Karpas-422 (cell line): ENCODE data around the gene STAP2. TPM values are rescaled to one million over a fixed set of nuclear protein-coding genes. Genes with fewer than 3 reads are reported as not detected.
A peak's percentile ranks its signal among the peaks of the same experiment; 100 is the strongest.

Experiments used
- DNase-seq: peaks from one replicate; pipeline ENCODE4 v3.0.0-alpha.2; 2015
- H2AFZ ChIP-seq: fragments of 200-600 bp; sonication (generic); 2 replicates; pipeline ENCODE4 v1.6.1; 2014; ENCODE audit warnings: antibody characterized with exemption, low read length, mixed read lengths
- H3K27ac ChIP-seq: fragments of 200-600 bp; sonication (generic); 2 replicates; pipeline ENCODE4 v1.5.1; 2014; ENCODE audit warnings: mild to moderate bottlenecking, low read length, moderate library complexity
- H3K27me3 ChIP-seq: fragments of 200-600 bp; sonication (generic); 2 replicates; pipeline ENCODE4 v1.6.1; 2014; ENCODE audit warnings: low read length, mixed read lengths
- H3K36me3 ChIP-seq: fragments of 200-600 bp; sonication (generic); 2 replicates; pipeline ENCODE4 v1.6.1; 2014; ENCODE audit warnings: low read length, mixed read lengths; ENCODE audit not compliant: insufficient read depth
- H3K4me1 ChIP-seq: fragments of 200-600 bp; sonication (generic); 2 replicates; pipeline ENCODE4 v1.6.1; 2014; ENCODE audit warnings: mild to moderate bottlenecking, low read length, mixed read lengths
- H3K4me2 ChIP-seq: fragments of 200-600 bp; sonication (generic); 2 replicates; pipeline ENCODE4 v1.6.1; 2014; ENCODE audit warnings: low read length, low read depth, mild to moderate bottlenecking; ENCODE audit not compliant: poor library complexity, severe bottlenecking
- H3K4me3 ChIP-seq: fragments of 200-600 bp; sonication (generic); 2 replicates; pipeline ENCODE4 v1.5.1; 2014; ENCODE audit warnings: mild to moderate bottlenecking, antibody characterized with exemption, low read length, mixed read lengths
- H3K79me2 ChIP-seq: fragments of 200-600 bp; sonication (generic); 2 replicates; pipeline ENCODE4 v1.6.1; 2014; ENCODE audit warnings: mild to moderate bottlenecking, low read length, mixed read lengths
- H3K9ac ChIP-seq: fragments of 200-600 bp; sonication (generic); 2 replicates; pipeline ENCODE4 v1.6.0; 2014; ENCODE audit warnings: low read length
- H3K9me2 ChIP-seq: fragments of 200-600 bp; sonication (generic), shearing (Covaris generic); replicated peaks from 2 replicates; pipeline ENCODE4 v1.6.0; 2014; ENCODE audit warnings: mild to moderate bottlenecking, low read length, moderate library complexity; ENCODE audit not compliant: insufficient read depth
- H3K9me3 ChIP-seq: fragments of 300-700, 200-600 bp; sonication (generic); 2 replicates; pipeline ENCODE4 v1.6.1; 2014; ENCODE audit warnings: low read length, mixed read lengths
- H4K20me1 ChIP-seq: fragments of 200-600 bp; sonication (generic); 2 replicates; pipeline ENCODE4 v1.6.1; 2014; ENCODE audit warnings: mild to moderate bottlenecking, antibody characterized with exemption, low read length, low read depth; ENCODE audit not compliant: insufficient read depth
- total RNA-seq: library from RNA; depleted of rRNA; stranded (reverse); fragments of >200 nt; shearing (Covaris generic); gene quantifications from 2 replicates; pipeline ENCODE4 v1.2.3, GENCODE V29; 2014; ENCODE audit warnings: low replicate concordance

Gene STAP2
- total RNA-seq, 1 experiment from 2014 or later: 0.86 TPM

- Histone ChIP-seq H3K9ac (no peak overlapping the region), H3K79me2 (peaks cover 30% of the 10 kb centered on the region), H3K4me3 (no peak overlapping the region), H4K20me1 (no peaks in the 10 kb centered on the region), H2AFZ (no peak overlapping the region), H3K36me3 (no peaks in the 10 kb centered on the region), H3K9me2 (no peaks in the 10 kb centered on the region), H3K4me2 (no peak overlapping the region), H3K4me1 (peaks cover 45% of the 10 kb centered on the region), H3K27ac (no peak overlapping the region), H3K27me3 (no peaks in the 10 kb centered on the region), H3K9me3 (no peaks in the 10 kb centered on the region)
- no peak for DNase-seq
Observed at GRCh38 chr19:4367336-4367723, 28.7 kb upstream of the STAP2 start.

- H3K27ac ChIP-seq: no peak overlapping the region
- peaks cover 26% of the 10 kb centered on the region for H3K79me2 ChIP-seq
- no peaks in the 10 kb centered on the region for H3K27me3 ChIP-seq
- no peaks in the 10 kb centered on the region for H3K9me2 ChIP-seq
- no peaks in the 10 kb centered on the region for H3K36me3 ChIP-seq
- H3K9ac ChIP-seq: no peak overlapping the region
- no peaks in the 10 kb centered on the region for H3K9me3 ChIP-seq
- H3K4me1 ChIP-seq: peaks cover 40% of the 10 kb centered on the region
- no peak overlapping the region for H3K4me2 ChIP-seq
- H3K4me3 ChIP-seq: no peak overlapping the region
- H2AFZ ChIP-seq: no peak overlapping the region
- DNase-seq: no peak
- H4K20me1 ChIP-seq: no peaks in the 10 kb centered on the region
Observed at GRCh38 chr19:4366666-4367335, 28.2 kb upstream of the STAP2 start.

DNA sequence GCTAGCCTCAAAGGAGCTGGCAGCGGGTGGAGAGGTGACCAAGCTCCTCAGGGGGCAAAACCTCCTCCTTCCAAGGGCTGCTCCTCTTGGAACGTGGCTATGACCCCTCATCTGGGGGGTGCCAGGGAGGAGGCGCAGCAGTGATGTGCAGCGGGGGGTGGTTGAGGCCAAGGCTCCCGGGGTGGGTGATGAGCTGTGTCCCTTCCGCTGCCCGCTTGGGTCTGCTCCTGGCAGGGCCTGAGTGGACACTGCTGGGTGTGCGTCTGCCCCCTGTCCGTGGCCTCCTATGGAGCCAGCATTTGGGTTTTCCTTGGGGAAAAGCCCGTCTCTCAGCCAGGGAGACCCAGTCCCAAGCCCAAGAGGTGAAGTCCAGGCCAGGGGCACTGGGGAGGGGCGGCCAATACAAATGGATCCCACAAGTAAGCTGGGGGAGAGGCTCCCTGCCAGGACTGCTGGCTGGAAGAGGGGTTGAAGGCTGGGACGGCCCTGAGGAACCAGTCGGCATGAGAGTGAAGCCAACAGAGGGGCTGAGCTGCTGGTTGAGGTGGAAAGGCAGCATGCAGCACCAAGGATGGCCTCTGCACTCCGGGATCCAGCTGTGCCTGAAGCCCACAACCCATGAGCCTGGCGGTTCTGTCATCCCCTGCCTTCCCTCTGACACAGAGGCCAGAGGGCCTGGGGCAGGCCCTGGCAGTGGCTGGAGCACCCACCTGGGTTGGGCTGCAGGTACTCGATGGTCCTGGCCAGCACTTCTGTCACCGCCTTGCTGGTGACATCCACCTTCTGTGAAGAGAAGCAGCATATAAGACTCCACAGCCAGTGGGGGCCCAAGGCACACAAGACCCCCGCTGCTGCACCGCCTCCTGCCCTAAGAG, 27.4 kb upstream of the STAP2 start:
- Histone ChIP-seq H2AFZ (no peak overlapping the region), H3K27ac (no peak overlapping the region), H3K36me3 (no peaks in the 10 kb centered on the region), H3K4me3 (no peak overlapping the region), H3K4me2 (no peak overlapping the region), H3K79me2 (peaks cover 18% of the 10 kb centered on the region), H4K20me1 (no peaks in the 10 kb centered on the region), H3K4me1 (peaks cover 32% of the 10 kb centered on the region), H3K27me3 (no peaks in the 10 kb centered on the region), H3K9me3 (no peaks in the 10 kb centered on the region), H3K9me2 (no peaks in the 10 kb centered on the region), H3K9ac (no peak overlapping the region)
- DNase-seq: no peak

GRCh38 chr19:4365341-4365740, 26.7 kb upstream of the STAP2 start:
- no peaks in the 10 kb centered on the region for H4K20me1 ChIP-seq
- peaks cover 25% of the 10 kb centered on the region for H3K4me1 ChIP-seq
- peaks cover 12% of the 10 kb centered on the region; the same call in 1 of the 2 replicates for H3K79me2 ChIP-seq
- no peaks in the 10 kb centered on the region for H3K27me3 ChIP-seq
- H3K4me3 ChIP-seq: no peak overlapping the region
- no peaks in the 10 kb centered on the region for H3K9me2 ChIP-seq
- no peak for DNase-seq
- no peak overlapping the region for H3K4me2 ChIP-seq
- H2AFZ ChIP-seq: no peak overlapping the region
- no peaks in the 10 kb centered on the region for H3K9me3 ChIP-seq
- H3K9ac ChIP-seq: no peak overlapping the region
- no peaks in the 10 kb centered on the region for H3K36me3 ChIP-seq
- no peak overlapping the region for H3K27ac ChIP-seq

DNA sequence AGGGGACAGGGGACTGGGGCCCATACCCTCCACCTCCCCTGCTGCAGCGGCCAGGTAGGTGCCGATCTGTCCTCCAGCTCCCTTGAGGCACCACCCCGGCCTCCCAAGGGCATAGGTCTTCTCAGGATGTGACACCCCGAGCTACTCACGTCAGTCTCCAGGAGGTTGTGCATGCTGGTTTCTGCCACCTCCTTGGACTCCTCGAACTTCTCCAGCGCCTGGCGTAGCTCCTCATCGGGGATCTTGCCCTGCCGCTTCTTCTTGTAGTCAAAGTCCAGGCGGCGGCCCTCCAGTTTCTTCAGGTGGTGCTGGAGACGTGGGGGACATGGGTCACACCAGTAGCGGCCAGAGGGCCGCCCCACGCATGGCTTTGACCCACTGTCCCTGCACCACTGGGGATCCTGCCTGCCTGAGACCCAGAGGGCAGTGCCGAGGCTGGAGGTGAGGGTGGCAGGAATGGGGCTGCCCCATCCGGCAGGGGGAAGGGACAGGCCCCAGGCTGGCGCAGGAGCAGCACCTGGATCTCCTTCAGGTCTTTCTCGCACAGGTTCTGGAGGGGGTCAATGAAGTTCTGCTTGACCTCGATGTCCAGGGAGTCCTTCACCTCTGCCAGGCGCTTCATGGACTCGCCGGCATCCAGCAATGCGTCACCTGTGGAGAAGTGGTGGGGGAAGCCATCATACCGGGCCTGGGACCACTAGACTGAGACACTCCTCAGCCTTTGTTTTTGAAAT, 25.1 kb upstream of the STAP2 start:
- Histone ChIP-seq H3K9me3 (no peaks in the 10 kb centered on the region), H3K36me3 (no peaks in the 10 kb centered on the region), H3K27ac (no peak overlapping the region), H3K4me1 (peaks cover 9% of the 10 kb centered on the region), H3K9me2 (no peaks in the 10 kb centered on the region), H3K4me2 (no peak overlapping the region), H3K79me2 (peaks cover 4% of the 10 kb centered on the region; the same call in 1 of the 2 replicates), H3K4me3 (no peak overlapping the region), H4K20me1 (no peaks in the 10 kb centered on the region), H2AFZ (no peak overlapping the region), H3K27me3 (no peaks in the 10 kb centered on the region), H3K9ac (no peak overlapping the region)
- no peak for DNase-seq

DNA sequence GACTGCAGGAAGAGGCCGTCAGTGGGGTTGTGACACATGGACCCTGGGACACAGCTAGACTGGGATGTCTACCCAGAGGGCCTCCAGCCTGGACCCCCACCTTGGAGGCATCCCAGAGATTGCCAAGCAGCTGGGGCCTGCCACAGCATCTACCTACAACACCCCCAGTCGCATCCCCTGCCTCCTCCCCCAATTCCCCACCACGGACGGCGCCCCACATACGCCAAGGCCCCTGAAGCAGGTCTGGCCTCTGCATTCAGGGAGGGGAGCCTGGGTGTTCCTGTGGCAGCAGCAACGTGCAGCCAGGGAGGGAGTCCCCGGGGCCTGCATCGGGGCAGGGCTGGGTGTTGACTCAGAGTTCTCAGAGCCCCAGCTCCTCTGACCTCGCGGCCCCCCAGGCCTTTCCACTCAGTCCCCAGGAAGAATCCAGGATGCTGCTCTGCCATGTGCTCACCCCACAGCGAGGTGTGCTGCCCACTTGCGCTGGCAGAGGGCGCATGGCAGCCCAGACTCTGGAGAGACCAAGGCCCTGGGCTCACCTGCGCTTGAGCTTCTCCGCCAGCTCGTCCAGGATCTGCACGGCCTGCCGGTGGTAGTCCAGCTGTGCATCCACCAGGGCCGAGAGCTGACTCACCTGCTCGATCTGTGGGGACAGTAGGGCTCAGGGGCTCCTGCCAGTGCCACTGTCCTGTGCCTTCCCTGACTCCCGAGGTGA, 24.4 kb upstream of the STAP2 start:
- no peak overlapping the region for H3K4me2 ChIP-seq
- no peak overlapping the region for H3K4me3 ChIP-seq
- no peak overlapping the region for H3K27ac ChIP-seq
- no peaks in the 10 kb centered on the region for H3K36me3 ChIP-seq
- H3K79me2 ChIP-seq: no peaks in the 10 kb centered on the region
- peak; percentile 70 for DNase-seq
- H3K9me3 ChIP-seq: no peaks in the 10 kb centered on the region
- peaks cover 2% of the 10 kb centered on the region for H3K4me1 ChIP-seq
- H4K20me1 ChIP-seq: no peaks in the 10 kb centered on the region
- no peaks in the 10 kb centered on the region for H3K9me2 ChIP-seq
- H2AFZ ChIP-seq: no peak overlapping the region
- no peak overlapping the region for H3K9ac ChIP-seq
- no peaks in the 10 kb centered on the region for H3K27me3 ChIP-seq

- Histone ChIP-seq H3K4me2 (no peak overlapping the region), H3K4me1 (no peaks in the 10 kb centered on the region), H3K27ac (no peak overlapping the region), H3K4me3 (no peak overlapping the region), H4K20me1 (no peaks in the 10 kb centered on the region), H3K27me3 (no peaks in the 10 kb centered on the region), H3K36me3 (no peaks in the 10 kb centered on the region), H3K9me3 (no peaks in the 10 kb centered on the region), H3K79me2 (no peaks in the 10 kb centered on the region), H3K9ac (no peak overlapping the region), H2AFZ (no peak overlapping the region), H3K9me2 (no peaks in the 10 kb centered on the region)
- no peak for DNase-seq
Observed at GRCh38 chr19:4362101-4362828, 23.6 kb upstream of the STAP2 start.
